ENCODE data around the gene ADAMTS9.

The ADAMTS9 gene

DNA sequence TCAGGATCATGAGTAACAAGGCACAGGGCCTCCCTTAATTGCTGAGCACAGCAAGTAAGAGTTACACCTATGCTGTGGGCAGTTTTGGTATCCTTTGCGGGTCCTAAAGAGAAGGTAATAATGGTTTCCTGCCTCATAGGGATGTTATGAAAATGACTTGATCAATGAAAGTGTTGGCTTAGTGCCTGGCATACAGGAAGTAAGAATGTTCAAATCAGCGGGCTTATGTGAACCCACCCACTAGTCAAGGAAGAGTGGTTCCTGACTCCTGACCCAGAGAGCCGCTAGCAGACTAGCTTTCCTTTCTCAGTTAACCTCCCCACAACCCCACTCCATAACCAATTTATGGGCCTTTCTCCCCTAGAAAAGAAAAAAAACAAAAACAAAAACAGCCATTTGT is 5.2 kb upstream of the ADAMTS9 start:
- H3K36me3 ChIP-seq (replicated peaks; ENCODE audit: low read depth, low read length): no peaks in the 10 kb centered on the region
- peaks cover 4% of the 10 kb centered on the region; the same call in 1 of the 2 replicates for H3K27me3 ChIP-seq (ENCODE audit: low read depth, low read length)
- no peaks in the 10 kb centered on the region for H4K20me1 ChIP-seq (ENCODE audit: insufficient read depth, low read length)
- H3K4me3 ChIP-seq (ENCODE audit: low read length): no peak overlapping the region
- no peaks in the 10 kb centered on the region for H3K4me1 ChIP-seq (ENCODE audit: low read length)
- H3K4me2 ChIP-seq (ENCODE audit: low read length): no peak overlapping the region
- no peak overlapping the region for H3K9ac ChIP-seq (ENCODE audit: low read length)
- H3K9me3 ChIP-seq (ENCODE audit: insufficient read depth, low read length): no peaks in the 10 kb centered on the region
- H3K79me2 ChIP-seq (ENCODE audit: low read length): no peaks in the 10 kb centered on the region
- no peak overlapping the region for H2AFZ ChIP-seq (ENCODE audit: low read depth, low read length)
- no peak overlapping the region for H3K27ac ChIP-seq (ENCODE audit: low read length)
- TF ChIP-seq EZH2phosphoT487 (IDR thresholded peaks at IDR 0.05; ENCODE audit: low read depth): no peak
- TF ChIP-seq, protein P1, sequence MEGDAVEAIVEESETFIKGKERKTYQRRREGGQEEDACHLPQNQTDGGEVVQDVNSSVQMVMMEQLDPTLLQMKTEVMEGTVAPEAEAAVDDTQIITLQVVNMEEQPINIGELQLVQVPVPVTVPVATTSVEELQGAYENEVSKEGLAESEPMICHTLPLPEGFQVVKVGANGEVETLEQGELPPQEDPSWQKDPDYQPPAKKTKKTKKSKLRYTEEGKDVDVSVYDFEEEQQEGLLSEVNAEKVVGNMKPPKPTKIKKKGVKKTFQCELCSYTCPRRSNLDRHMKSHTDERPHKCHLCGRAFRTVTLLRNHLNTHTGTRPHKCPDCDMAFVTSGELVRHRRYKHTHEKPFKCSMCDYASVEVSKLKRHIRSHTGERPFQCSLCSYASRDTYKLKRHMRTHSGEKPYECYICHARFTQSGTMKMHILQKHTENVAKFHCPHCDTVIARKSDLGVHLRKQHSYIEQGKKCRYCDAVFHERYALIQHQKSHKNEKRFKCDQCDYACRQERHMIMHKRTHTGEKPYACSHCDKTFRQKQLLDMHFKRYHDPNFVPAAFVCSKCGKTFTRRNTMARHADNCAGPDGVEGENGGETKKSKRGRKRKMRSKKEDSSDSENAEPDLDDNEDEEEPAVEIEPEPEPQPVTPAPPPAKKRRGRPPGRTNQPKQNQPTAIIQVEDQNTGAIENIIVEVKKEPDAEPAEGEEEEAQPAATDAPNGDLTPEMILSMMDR (IDR thresholded peaks at IDR 0.05; ENCODE audit: low read depth, low read length): no peak

DNA sequence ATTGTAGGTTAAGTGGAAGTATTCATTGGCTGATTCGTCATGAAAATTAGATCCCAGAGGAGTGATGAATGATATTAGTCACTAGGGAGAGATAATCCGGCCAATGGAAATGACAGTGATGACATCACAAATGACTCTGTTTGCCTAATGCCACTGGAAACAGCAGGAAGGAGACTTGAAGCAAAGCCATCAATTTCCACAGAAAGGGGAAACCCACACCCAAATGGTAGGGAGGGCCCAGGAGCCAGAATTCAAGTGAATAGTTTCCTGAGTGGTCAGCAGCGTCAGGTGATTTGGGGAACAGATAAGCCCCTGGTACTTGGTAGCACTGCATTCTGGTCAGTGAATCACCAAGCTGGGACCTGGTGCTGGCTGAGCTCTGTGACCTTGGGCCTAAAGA is 3.3 kb upstream of the ADAMTS9 start:
- H3K79me2 ChIP-seq (ENCODE audit: low read length): no peaks in the 10 kb centered on the region
- H3K36me3 ChIP-seq (replicated peaks; ENCODE audit: low read depth, low read length): no peaks in the 10 kb centered on the region
- TF ChIP-seq, protein P1 (IDR thresholded peaks at IDR 0.05; ENCODE audit: low read depth, low read length): no peak
- no peak for TF ChIP-seq EZH2phosphoT487 (IDR thresholded peaks at IDR 0.05; ENCODE audit: low read depth)
- no peak overlapping the region for H3K4me2 ChIP-seq (ENCODE audit: low read length)
- H3K4me1 ChIP-seq (ENCODE audit: low read length): no peaks in the 10 kb centered on the region
- H3K9me3 ChIP-seq (ENCODE audit: insufficient read depth, low read length): no peaks in the 10 kb centered on the region
- H2AFZ ChIP-seq (ENCODE audit: low read depth, low read length): no peak overlapping the region
- H4K20me1 ChIP-seq (ENCODE audit: insufficient read depth, low read length): no peaks in the 10 kb centered on the region
- H3K9ac ChIP-seq (ENCODE audit: low read length): no peak overlapping the region
- H3K27ac ChIP-seq (ENCODE audit: low read length): no peak overlapping the region
- peaks cover 4% of the 10 kb centered on the region; the same call in 1 of the 2 replicates for H3K27me3 ChIP-seq (ENCODE audit: low read depth, low read length)
- no peak overlapping the region for H3K4me3 ChIP-seq (ENCODE audit: low read length)

DNA sequence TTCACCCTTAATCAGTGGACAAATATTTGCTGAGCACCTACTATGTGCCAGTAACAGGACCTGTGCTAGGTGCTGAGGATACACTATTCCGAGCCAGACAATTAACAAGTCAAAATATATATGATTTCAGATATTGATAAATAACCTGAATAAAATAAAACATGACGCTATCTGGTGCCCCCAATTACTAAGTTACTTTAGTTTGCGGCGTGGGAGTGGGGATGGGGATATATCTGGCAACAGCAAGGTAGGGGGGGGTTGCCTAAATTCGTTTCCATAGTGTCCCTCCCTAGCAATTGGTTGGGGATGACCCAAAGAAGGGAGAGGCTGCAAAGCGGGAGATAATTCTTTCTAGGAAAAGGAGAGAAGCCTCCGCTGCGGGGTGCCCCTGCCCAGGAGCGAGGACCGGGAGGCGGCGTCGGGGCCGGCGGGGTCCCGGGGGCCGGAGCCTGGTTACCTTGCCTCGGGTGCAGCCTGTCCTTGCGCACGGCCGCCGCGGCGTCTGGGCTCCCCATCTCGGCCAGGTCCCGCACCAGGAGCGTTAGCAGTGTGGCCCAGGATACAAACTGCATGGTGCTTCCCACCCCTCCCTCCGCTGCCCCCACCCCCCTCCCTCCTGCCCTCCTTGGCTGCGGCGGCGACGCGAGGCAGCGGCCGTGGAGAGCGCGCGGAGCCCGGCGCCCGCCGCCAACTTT is 567 bp downstream of the ADAMTS9 start:
- no peaks in the 10 kb centered on the region for H3K36me3 ChIP-seq (replicated peaks; ENCODE audit: low read depth, low read length)
- TF ChIP-seq, protein P1 (IDR thresholded peaks at IDR 0.05; ENCODE audit: low read depth, low read length): no peak
- TF ChIP-seq EZH2phosphoT487 (IDR thresholded peaks at IDR 0.05; ENCODE audit: low read depth): no peak
- H4K20me1 ChIP-seq (ENCODE audit: insufficient read depth, low read length): no peaks in the 10 kb centered on the region
- H3K79me2 ChIP-seq (ENCODE audit: low read length): no peaks in the 10 kb centered on the region
- H3K9me3 ChIP-seq (ENCODE audit: insufficient read depth, low read length): no peaks in the 10 kb centered on the region
- H3K9ac ChIP-seq (ENCODE audit: low read length): no peak overlapping the region
- H3K4me1 ChIP-seq (ENCODE audit: low read length): peaks cover 7% of the 10 kb centered on the region; the same call in 1 of the 2 replicates
- no peak overlapping the region for H3K27ac ChIP-seq (ENCODE audit: low read length)
- no peak overlapping the region for H3K4me3 ChIP-seq (ENCODE audit: low read length)
- peaks cover 4% of the 10 kb centered on the region; the same call in 1 of the 2 replicates for H3K27me3 ChIP-seq (ENCODE audit: low read depth, low read length)
- H3K4me2 ChIP-seq (ENCODE audit: low read length): no peak overlapping the region
- no peak overlapping the region for H2AFZ ChIP-seq (ENCODE audit: low read depth, low read length)

DNA sequence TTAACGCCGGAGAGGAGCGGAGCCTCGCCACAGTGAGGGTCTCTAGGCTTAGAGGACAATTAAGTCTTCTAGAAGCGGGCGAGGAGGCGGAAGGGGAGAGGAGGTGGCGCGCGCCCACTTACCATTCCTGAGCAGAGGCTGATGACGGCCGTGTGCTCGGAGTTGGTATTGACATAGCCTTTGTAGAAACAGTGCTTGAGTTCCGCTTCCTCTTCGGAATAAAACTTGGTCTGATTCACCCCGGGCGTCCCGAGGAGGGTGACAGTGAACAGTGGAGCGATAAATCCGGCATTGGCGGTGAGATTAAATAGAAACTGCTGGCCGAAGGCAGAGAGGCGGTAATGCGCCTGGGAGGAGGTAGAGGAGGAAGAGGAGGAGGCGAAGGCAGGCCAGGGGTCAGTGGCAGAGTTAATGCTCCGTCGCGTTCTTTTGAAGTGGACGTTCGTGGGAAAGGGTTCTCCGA is 1.3 kb downstream of the ADAMTS9 start:
- no peak overlapping the region for H3K4me2 ChIP-seq (ENCODE audit: low read length)
- no peak for TF ChIP-seq EZH2phosphoT487 (IDR thresholded peaks at IDR 0.05; ENCODE audit: low read depth)
- TF ChIP-seq, protein P1 (IDR thresholded peaks at IDR 0.05; ENCODE audit: low read depth, low read length): no peak
- H3K4me1 ChIP-seq (ENCODE audit: low read length): peaks cover 7% of the 10 kb centered on the region; the same call in 1 of the 2 replicates
- no peak overlapping the region for H3K4me3 ChIP-seq (ENCODE audit: low read length)
- H2AFZ ChIP-seq (ENCODE audit: low read depth, low read length): no peak overlapping the region
- H3K27ac ChIP-seq (ENCODE audit: low read length): no peak overlapping the region
- no peaks in the 10 kb centered on the region for H3K36me3 ChIP-seq (replicated peaks; ENCODE audit: low read depth, low read length)
- no peaks in the 10 kb centered on the region for H3K79me2 ChIP-seq (ENCODE audit: low read length)
- H4K20me1 ChIP-seq (ENCODE audit: insufficient read depth, low read length): no peaks in the 10 kb centered on the region
- no peaks in the 10 kb centered on the region for H3K9me3 ChIP-seq (ENCODE audit: insufficient read depth, low read length)
- no peak overlapping the region for H3K9ac ChIP-seq (ENCODE audit: low read length)
- peaks cover 4% of the 10 kb centered on the region; the same call in 1 of the 2 replicates for H3K27me3 ChIP-seq (ENCODE audit: low read depth, low read length)

Data from OCI-LY3 (cell line).